Inferior parietal cortex (tissue), 1 donor: Measurements from ENCODE around the gene TBC1D3I.
"Not testable (repeated sequence)": the region's sequence is repeated elsewhere in the genome, so short reads cannot be mapped to it uniquely, and the experiment has no call there.

Source experiments
- DNase-seq: peaks from one replicate; pipeline ENCODE4 v3.0.0-alpha.2; 2016; ENCODE audit errors: extremely low spot score

Gene TBC1D3I

DNA sequence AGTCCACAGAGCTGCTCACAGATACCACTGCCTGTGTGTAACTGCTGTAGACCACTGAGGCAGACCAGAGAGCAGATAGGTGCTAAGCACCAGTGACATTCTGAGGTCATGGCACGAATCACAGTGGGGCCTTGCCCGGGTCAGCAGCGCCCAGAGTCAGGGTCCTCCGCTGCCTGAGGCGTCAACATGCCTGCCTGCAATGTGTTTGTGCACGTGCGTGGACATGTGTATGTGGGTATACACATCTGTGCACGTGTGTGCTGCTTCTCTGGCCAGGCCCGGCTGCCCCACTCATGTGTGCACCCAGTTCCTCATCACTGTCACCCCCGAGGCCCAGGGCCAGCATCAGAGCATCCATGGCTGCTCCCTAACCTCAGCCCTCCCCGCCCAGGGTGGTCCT lies at the start of gene TBC1D3I:
TBC1D3I (minus strand) TSS at position 101 of the 400 bp plus-strand sequence. CDS start 1,585 bp downstream, outside the sequence.
- not testable (repeated sequence) for DNase-seq

GRCh38 chr17:36295161-36295560 lies 30.8 kb upstream of the TBC1D3I start:
- not testable (repeated sequence) for DNase-seq

GRCh38 chr17:36289965-36290612 lies 25.7 kb upstream of the TBC1D3I start:
- not testable (repeated sequence) for DNase-seq

- not testable (repeated sequence) for DNase-seq
Measured at GRCh38 chr17:36284219-36284618, 19.8 kb upstream of the TBC1D3I start.

DNA sequence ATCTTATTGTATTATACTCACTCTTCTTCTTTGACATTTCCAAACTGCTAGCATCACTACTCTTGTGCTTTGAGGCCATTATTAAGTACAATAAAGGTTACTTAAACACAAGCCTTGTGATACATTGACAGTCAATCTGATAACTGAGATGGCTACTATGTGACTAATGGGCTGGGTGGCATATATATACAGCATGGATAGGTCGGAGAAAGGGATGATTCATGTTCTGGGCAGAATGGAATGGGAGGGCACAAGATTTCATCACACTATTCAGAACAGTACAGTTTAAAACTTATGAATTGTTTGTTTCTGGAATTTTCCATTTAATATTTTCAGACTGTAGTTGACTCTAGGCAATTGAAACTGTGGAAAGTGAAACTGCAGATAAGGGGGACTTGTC lies 18.9 kb upstream of the TBC1D3I start:
- not testable (repeated sequence) for DNase-seq

GRCh38 chr17:36242046-36242445 lies 22.3 kb downstream of the TBC1D3I start:
- DNase-seq, result not testable (repeated sequence)

GRCh38 chr17:36229644-36230043 lies 34.7 kb downstream of the TBC1D3I start:
- not testable (repeated sequence) for DNase-seq

- DNase-seq, result not testable (repeated sequence)
Measured at GRCh38 chr17:36222967-36223366, 41.4 kb downstream of the TBC1D3I start.

DNA sequence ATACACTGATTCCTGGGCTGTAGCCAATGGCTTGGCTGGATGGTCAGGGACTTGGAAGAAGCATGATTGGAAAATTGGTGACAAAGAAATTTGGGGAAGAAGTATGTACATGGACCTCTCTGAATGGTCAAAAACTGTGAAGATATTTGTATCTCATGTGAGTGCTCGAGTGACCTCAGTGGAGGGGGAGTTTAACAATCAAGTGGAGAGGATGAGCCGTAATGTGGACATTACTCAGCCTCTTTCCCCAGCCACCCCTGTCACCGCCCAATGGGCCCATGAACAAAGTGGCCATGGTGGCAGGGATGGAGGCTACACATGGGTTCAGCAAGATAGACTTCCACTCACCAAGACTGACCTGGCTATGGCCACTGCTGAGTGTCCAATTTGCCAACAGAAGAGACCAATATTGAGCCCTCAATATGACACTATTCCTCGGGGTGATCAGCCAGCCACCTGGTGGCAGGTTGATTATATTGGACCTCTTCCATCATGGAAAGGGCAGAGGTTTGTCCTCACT lies 42.7 kb downstream of the TBC1D3I start:
- DNase-seq, result not testable (repeated sequence)

- DNase-seq, result not testable (repeated sequence)
Measured at GRCh38 chr17:36220737-36221580, 43.4 kb downstream of the TBC1D3I start.

DNA sequence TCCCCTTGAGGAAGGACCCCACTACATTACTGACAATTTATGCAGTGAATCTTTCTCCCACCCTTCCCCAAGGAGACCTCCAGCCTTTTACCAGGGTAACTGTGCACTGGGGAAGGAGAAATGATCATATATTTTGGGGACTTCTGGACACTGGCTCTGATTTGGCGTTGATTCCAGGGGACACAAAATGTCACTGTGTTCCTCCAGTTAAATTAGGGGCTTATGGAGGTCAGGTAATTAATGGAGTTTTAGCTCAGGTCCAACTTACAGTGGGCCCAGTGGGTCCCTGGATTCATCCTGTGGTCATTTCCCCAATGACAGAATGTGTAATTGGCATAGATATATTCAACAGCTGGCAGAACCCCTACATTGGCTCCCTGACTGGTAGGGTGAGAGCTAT lies 44.8 kb downstream of the TBC1D3I start:
- DNase-seq, result not testable (repeated sequence)

DNA sequence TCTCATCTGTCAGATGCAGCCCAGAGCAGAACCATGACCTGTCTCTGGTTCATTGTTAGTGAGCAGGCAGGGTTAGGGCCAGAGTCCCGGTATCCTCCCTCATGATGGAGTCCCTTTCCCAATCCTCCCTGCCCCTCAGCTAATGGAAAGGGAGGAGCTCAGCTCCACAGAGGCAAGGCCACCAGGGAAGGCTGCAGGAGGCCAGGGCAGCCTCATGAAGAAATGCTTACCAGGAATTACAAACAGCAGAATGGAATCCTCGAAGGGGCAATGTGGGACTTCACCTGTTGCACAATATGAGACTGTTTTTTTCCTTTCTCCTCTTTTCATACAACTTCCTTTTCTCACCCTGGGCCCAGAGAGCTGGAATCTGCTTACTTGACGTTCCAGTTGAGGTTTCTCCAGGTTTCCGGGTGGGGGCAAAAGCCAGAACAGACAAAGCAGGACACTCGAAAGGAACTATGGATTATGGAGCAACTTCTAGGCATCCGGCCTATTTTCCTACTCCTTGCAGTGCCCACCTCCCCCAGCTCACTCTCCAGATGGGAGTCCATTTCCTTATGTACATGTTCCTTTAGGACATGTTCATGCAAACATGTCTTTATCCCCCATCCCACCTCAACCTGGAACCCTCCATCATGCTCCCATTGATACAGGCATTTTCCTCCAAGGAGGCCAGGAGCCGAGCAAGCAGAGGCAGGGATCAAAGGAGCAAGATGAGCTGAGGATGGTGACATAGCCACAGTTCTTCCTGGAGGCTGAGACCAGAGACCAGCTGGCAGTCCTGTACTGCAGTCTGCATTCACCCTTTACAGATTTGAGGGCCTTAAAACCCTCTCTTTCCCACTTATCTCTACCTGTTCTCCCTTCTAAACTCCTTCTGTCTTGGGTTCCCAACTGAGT lies 48.7 kb downstream of the TBC1D3I start:
- not testable (repeated sequence) for DNase-seq

GRCh38 chr17:36214918-36215317 lies 49.5 kb downstream of the TBC1D3I start:
- no peak for DNase-seq

DNA sequence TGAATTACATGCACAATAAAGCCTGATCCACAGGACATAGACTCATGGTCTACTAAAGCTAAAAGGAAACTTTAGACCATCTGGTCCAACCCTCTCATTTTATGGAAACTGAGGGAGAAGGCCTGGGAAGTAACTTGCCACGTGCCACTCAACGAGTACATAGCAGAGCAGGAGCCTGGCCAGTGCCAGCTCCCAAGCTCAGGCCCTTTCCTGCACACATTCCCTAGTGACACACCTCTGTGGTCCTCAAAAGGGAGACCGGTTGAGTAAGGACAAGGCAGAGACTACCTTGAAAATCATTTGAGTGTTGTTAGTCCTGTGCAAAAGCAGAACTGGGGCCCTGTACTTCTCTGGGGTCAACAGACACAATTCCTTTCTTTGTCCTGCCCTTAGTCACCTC lies 50.7 kb downstream of the TBC1D3I start:
- DNase-seq, result no peak

DNA sequence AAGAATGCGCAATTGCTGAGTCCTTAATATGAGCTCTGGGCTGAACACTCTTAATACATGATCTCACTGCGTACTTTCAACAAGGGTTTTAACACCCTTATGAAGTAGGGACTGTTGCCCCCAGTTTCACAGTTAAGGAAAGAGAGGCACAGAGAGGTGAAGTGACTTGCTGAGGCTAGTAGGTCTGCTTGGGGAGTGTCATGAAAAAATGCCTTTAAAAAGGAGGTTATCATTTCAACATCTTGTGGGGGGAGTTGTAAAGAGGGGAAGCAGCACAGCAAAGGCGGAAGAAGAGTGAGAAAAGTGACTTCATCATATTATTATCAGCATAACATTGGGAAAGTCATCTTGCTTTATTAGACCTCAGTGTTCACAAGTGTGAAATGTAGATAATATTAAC lies 51.4 kb downstream of the TBC1D3I start:
- no peak for DNase-seq

- no peak for DNase-seq
Measured at GRCh38 chr17:36212272-36212605, 52.1 kb downstream of the TBC1D3I start.

GRCh38 chr17:36211484-36212271 lies 52.7 kb downstream of the TBC1D3I start:
- DNase-seq, result not testable (repeated sequence)

DNA sequence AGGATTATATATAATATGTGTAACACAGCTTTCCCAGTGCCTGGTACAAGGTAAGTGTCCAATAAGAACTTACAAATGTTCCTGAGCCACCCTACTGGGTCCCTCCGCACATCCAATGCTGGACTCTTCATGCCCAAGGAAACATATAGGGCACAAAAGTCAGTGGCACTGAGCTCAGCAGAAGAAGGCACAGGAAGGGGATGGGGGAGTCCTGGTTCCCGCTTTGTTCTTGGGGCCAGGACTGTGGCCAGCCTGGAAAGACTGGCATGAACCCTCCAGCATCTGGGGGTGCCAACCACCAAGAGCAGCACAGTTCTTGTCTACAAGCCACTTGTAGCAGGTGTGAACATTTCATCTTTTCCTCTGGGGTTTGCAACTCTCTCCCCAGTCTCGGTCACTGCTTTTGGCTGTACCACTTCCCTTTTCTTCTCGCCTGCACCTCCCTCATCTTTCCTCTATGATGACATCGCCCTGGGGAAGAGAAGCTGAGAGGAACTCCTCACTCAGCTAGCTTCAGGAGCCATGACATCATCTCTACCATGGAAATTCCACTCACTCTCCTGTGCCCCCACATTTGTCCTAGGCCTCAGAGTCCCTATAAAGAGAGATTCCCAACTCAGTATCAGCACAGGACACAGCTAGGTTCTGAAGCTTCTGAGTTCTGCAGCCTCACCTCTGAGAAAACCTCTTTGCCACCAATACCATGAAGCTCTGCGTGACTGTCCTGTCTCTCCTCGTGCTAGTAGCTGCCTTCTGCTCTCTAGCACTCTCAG lies 53.7 kb downstream of the TBC1D3I start, which contains the start of gene CCL4L2:
CCL4L2 (plus strand) TSS at position 625 of the 773 bp plus-strand sequence.
- DNase-seq, result not testable (repeated sequence)

DNA sequence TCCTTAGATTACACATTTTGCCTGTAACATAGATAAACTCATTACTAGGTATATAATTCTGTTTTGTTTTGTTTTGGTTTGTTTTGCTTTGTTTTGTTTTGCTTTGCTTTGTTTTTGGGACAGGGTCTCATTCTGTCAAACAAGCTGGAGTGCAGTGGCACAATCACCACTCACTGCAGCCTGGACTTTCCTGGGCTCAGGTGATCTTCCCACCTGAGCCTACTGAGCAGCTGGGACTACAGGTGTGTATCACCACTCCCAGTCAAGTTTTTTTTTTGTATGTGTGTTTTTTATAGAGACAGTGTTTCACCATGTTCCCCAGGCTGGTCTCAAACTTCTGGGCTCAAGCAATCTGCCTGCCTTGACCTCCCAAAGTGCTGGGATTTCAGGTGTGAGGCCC lies 54.8 kb downstream of the TBC1D3I start:
- DNase-seq, result no peak

- not testable (repeated sequence) for DNase-seq
Measured at GRCh38 chr17:36207383-36207782, 57.0 kb downstream of the TBC1D3I start.
